GM12892 (cell line): ENCODE measurements around the gene SPRR3. TPM values are rescaled to one million over a fixed set of nuclear protein-coding genes. Genes with fewer than 3 reads are reported as not detected.

ENCODE experiments used
- DNase-seq: peaks from one replicate; pipeline ENCODE4 v3.0.0; 2011; ENCODE audit not compliant: insufficient read length
- FAIRE-seq: peaks from 2 replicates; lab custom pipeline; 2011; peaks lifted over from hg19 to GRCh38; lab: Jason Lieb, UNC
- POLR2A ChIP-seq: IDR thresholded peaks from 2 replicates; pipeline ENCODE4 v1.6.1; 2011; ENCODE audit warnings: low read depth, low read length, control low read depth
- POLR2AphosphoS5 ChIP-seq: IDR thresholded peaks from 2 replicates; pipeline ENCODE4 v1.6.1; 2011; ENCODE audit warnings: low read depth, low read length, control low read depth
- TAF1 ChIP-seq: IDR thresholded peaks from 2 replicates; pipeline ENCODE4 v1.6.1; 2011; ENCODE audit warnings: low read depth, mild to moderate bottlenecking, control low read depth, low read length, borderline replicate concordance
- polyA plus RNA-seq: library from polyadenylated mRNA; unstranded; fragments of >200 nt; gene quantifications from one replicate; pipeline ENCODE4 v1.2.1, GENCODE V29; 2012; ENCODE audit warnings: missing spikeins, inconsistent platforms; ENCODE audit not compliant: missing spikeins

The SPRR3 gene, protein sequence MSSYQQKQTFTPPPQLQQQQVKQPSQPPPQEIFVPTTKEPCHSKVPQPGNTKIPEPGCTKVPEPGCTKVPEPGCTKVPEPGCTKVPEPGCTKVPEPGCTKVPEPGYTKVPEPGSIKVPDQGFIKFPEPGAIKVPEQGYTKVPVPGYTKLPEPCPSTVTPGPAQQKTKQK
- polyA plus RNA-seq: not detected

DNA sequence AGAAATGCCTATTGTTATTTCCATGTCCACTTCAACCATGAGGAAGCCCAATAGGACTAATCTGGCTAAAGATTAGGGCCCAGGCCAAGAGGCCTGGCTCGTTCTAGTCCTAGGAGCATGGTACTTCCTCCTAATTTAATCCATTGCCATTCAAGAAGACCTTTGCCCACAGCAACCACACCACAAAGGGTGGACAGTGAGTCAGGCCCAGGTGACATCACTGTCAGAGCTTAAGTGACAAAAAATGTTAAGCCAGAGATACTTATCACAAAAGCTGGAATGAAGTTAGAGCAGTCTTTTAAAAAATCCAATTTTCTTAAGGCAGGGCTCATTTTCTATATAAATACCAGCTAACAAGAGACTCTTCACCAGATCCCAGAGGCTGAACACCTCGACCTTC, at the start of gene SPRR3:
SPRR3 (plus strand) TSS at position 368 of the 400 bp plus-strand sequence. CDS start 1,272 bp downstream, outside the sequence.
- FAIRE-seq (no peak), DNase-seq (no peak)
- TF ChIP-seq POLR2A: no peak
- TF ChIP-seq POLR2AphosphoS5: no peak
- no peak for TF ChIP-seq TAF1

- no peak for TF ChIP-seq POLR2A
- TF ChIP-seq POLR2AphosphoS5: no peak
- no peak for TF ChIP-seq TAF1
- FAIRE-seq: no peak
Measured at GRCh38 chr1:152953761-152954160, 47.8 kb upstream of the SPRR3 start.

GRCh38 chr1:152954436-152954835, 47.1 kb upstream of the SPRR3 start:
- DNase-seq (no peak), FAIRE-seq (no peak)

More at GRCh38 chr1:152953761-152954160, 47.8 kb upstream of the SPRR3 start:
- no peak for DNase-seq

GRCh38 chr1:152957561-152957960, 44.0 kb upstream of the SPRR3 start:
- no peak for DNase-seq
- FAIRE-seq: no peak
- TF ChIP-seq POLR2AphosphoS5 (no peak), POLR2A (no peak), TAF1 (no peak)

More at GRCh38 chr1:152954436-152954835, 47.1 kb upstream of the SPRR3 start:
- TF ChIP-seq TAF1 (no peak), POLR2AphosphoS5 (no peak), POLR2A (no peak)

DNA sequence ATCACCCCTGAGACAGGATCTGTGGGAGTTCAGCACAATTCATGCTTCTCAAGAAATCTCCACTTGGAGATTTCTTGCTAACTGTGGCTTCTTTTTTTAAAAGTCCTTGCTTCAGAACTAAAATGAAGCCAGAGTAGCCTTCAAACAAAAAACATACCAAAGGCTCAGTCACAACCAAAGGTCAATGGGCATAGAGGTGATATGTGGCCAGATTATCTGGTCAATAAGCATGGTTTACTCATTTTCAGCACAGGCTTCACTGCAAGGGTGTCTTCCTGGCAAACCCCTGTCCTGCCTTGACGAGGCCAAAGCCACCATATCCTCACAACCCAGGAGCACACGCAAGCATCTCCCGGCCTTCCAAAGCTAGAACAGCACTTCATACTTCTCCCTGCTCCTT, 42.3 kb upstream of the SPRR3 start:
- TF ChIP-seq POLR2A: no peak
- no peak for TF ChIP-seq TAF1
- TF ChIP-seq POLR2AphosphoS5: no peak
- DNase-seq (no peak), FAIRE-seq (no peak)

DNA sequence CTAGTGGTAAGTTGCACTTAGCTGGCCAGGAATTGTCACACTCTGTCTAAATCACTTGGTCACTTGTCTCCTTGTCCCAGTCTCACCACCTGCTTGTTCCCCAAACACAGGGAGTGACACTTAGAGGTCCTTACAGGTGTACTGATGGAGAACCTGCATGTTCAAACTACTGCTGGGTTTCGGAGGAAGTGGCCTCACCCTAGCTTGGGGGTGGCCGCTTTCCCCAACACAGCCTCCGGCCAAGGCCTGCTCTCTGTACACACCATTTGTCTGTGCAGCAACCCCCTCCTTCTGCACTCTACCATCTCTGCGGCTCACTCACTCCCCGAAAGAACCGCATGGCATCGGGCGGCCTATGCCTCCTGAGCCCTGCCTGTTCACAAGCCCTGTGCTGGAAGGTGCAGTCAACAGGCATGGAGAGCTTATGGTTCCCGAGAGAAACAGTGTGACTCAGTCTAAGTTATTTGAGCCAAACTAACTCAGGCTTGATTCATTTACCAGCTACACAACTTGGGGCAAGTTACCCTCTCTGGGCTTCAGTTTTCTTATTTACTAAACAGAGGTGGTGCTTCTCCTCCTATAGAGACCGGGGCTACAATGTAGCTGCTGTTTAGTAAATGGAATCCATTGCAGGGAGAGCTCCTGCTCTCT, 41.6 kb upstream of the SPRR3 start:
- TF ChIP-seq POLR2A (no peak), TAF1 (no peak), POLR2AphosphoS5 (no peak)
- FAIRE-seq (no peak), DNase-seq (no peak)

- no peak for TF ChIP-seq POLR2AphosphoS5
- no peak for TF ChIP-seq TAF1
- TF ChIP-seq POLR2A: no peak
- no peak for DNase-seq
- FAIRE-seq: peak; percentile 57
Measured at GRCh38 chr1:152960452-152961044, 41.0 kb upstream of the SPRR3 start.

DNA sequence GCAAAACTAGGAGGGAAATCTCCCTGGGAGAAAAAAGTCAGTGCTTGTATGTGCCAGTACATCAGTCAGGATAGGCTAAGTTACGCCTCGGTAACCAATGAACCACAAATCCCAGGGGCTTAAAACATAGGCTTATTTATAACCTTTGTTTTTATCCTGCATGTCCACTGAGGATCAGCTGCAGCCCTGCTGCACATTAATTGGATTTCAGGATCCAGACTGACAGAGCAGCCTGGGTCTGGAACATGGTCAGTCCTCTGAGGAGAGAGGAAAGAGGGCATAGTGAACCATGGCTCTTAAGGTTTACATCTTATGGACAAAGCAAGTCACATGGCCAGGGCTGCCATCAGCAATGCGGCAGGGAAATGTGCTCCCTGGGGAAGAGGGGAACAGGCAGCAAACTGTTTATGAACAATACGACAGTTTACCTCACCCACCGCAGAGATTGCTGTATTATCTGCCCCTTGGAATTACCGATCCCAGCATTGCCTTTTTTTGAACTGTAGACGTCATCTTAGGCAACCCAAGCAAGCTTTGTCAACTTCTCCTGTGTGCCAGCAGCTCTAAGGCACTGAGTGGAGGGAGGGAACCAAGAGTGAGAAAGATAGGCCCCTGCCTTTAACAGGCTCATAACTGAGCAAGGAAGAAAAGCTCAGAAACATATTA, 40.2 kb upstream of the SPRR3 start:
- FAIRE-seq (no peak), DNase-seq (no peak)
- TF ChIP-seq TAF1 (no peak), POLR2AphosphoS5 (no peak), POLR2A (no peak)

DNA sequence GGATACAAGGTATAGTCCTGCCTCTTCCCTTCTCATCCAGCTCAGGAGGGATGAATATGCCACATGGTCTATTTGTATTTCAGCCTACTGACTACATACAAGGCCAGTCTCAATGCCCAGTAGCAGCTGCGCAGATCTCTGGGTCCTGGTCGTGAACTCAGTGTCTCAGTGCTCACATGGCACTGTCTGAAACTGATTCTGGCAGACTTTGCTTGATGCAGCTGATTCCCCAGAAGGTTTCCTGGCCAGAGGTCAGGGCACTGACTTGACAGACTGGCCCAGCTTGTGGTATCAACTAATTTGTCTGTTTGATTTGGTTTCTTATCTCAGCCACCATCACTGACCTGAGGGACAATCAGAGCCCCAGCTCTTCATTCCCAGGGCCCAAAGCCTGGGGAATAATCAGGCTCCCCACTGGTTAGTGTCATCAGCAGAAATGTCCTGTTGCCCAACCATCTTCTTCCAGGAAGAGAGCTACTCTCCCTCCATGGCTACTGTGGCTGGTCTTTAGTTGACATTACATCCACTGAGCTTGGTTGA, 38.6 kb upstream of the SPRR3 start:
- no peak for DNase-seq
- FAIRE-seq: no peak
- no peak for TF ChIP-seq POLR2A

- FAIRE-seq (no peak), DNase-seq (no peak)
- no peak for TF ChIP-seq TAF1
- no peak for TF ChIP-seq POLR2AphosphoS5
- TF ChIP-seq POLR2A: no peak
Measured at GRCh38 chr1:152964536-152964935, 37.0 kb upstream of the SPRR3 start.

DNA sequence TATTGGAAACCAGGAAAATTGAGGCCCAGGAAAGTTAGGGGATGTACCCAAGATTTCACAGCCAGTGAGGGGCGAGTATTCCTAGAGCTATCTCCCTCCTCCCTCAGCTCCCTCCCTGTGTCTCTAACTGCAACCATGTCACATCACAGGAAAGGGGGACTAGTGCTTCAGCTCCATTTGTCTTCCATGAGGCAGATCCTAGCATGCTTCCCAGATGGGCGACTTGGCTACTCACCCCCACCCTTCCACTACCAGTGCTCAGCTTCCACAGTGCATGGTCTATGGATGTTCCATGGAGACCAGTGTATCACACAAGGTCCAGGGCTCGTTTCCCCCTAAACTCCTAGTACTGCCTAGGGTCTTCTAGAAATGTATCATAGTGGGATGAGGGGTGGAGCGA, 35.7 kb upstream of the SPRR3 start:
- TF ChIP-seq POLR2AphosphoS5 (no peak), TAF1 (no peak), POLR2A (no peak)
- FAIRE-seq (peak; percentile 48), DNase-seq (no peak)

DNA sequence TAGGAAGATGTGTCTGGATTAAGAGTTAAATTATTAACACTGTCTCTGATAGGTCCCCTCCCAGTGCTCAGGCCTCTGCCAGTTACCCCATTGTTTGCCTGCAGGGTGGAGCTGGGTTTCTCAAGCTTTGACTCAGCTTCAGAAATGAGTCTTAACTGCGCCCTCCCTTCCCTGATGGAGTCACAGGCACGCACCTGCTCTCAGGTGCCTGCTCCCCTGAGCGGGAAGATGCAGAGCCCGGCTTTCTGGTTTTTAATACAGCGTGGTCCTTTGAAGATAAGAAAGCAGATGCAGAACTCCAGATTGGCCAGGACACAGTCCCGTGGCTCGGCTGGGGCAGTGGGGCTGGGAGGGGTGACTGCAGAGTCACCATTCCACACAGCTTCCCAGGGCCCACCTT, 34.3 kb upstream of the SPRR3 start:
- DNase-seq (no peak), FAIRE-seq (peak; percentile 54)
- TF ChIP-seq TAF1 (no peak), POLR2A (no peak), POLR2AphosphoS5 (no peak)
